HG02642 (cell line): ENCODE results near the gene VPS39.

Experiments used
- ATAC-seq: cut with Tn5 transposase; IDR thresholded peaks from one replicate; pipeline ENCODE4 v1.9.1; 2021; ENCODE audit warnings: mild to moderate bottlenecking; ENCODE audit not compliant: unreplicated experiment, poor library complexity

Gene VPS39

DNA sequence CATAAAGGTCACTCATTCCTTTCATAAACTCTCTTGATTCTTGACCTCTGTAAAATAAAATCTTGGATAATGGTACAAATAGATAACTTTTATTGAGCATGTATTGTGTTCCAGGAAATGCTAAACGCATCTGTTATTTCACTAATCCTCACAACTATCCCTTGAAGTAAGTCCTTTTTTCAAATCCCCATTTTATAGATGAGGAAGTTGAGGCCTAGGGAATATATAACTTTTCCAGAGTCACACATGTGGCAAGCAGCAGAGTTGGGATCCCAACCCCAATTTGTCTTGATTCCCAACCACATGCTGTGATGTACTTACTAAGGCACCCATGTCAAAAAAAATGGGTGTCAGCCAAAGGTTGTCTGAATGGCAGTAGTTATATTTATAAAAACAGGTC is 6.3 kb downstream of the VPS39 start:
- no peak for ATAC-seq

DNA sequence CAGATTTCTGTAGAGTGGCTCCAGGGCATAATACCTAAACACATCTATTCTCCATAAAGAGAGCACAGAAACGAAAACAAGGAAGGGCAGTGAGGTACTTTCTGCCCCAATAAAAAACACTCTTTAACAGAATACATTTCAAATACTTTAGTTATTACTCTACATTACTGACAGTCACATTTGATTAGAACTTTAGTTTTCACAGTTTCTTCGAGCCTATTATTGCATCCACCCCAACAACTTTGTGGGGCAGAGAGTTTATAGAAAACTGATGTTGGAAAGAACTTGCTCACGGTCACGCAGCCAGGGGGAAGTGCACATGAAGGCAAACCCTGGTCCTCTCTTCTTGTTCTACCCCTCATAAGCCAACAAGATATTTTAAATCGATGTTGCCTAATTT is 9.0 kb downstream of the VPS39 start:
- no peak for ATAC-seq

DNA sequence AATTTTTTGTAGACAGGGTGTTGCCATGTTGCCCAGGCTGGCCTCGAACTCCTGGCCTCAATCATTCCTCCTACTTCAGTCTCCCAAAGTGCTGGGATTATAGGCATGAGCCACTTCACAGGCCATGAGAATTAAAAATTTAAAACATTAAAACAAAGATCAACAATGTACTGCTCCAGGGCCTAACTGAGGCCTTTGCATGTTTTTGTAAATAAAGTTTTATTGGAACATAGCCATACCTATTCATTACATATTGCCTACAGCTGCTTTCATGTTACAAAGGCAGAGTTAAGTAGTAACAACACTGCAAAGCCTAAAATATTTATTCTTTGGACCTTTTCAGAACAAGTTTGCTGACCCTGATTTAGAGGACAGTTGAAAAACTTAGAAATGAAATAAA is 9.6 kb downstream of the VPS39 start:
- ATAC-seq: no peak

DNA sequence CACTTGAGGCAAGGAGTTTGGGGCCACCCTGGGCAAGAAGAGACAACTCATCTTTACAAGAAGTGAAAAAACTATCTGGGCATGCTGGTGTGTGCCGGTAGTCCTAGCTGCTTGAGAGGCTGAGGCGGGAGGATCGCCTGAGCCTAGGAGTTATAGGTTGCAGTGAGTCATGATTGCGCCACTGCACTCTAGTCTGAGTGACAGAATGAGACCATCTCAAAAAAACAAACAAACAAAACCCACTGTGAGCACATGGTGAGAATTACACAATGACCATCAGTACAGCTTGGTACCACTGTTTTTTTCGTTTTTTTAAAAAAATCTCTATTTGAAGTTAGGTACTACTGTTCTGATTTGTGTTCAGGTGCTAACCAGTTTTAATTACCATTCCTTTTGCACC is 13.6 kb downstream of the VPS39 start:
- no peak for ATAC-seq

DNA sequence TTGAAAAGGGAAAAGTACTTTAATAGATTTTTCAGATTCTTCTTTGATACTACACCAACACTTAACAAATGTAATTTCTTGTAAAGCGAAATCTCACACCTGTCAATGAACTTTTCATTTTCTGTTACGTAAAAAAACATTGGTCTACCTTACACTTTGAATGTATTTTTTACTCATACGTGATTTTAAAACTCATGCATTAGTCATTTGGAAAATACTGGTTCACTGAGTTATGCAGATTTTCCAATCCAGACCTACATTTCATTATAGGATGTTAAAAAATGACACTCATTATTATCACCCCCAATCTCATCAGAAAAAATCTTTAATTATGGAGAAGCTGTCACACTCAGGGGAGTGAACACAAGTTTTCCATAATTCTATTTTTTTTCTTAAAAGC is 14.7 kb downstream of the VPS39 start:
- ATAC-seq: no peak

DNA sequence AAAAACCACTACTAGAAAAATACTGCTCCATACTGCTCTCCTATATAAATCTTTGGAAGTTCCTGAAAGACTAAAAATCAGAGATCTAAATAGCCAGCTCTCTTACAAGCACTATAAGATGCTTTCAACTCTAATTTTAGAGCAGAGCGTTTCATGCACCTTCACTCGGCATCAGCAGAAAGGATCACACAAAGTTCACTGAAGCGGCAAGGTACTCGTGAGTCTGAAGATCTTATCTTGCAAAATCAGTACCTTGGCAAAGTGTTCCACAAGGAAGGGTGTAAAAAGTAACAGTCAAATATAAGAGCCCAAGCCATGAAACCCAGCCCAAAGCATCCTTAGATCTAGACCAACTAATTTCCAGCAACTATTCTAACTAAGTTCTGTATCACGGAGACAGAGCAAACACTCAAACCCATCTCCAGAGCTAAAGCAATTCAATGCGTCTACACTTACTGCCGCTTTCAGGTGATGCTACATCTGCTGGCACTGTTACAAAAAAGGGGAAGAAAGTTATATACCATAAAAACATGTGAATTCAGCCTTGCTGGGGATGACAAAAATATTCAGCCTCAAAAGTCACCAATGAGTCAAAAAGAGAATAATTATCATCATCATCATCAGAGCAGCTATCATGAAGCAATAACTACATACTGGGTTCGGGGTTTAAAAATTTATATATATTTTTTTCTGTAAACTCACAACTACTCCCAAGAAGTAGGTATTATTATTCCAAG is 16.3 kb downstream of the VPS39 start:
- no peak for ATAC-seq

DNA sequence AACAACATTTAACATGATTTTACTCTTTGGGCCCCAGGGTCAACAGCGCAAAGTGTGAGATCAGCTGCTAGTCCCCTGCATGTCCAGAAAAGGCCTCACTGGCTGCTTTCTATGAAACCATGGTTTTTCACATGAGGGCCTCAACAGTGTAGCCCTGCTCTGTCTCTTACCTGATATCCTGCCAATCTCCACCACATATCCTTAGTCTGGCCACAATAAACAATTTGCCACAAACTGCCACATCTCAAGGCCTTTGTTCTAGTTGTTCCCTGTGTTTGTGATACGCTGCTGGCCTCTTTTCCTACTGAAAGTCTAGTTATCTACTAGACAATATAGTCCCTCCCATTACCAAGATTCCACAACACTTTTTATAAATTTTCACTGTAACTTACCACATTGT is 17.7 kb downstream of the VPS39 start:
- no peak for ATAC-seq

DNA sequence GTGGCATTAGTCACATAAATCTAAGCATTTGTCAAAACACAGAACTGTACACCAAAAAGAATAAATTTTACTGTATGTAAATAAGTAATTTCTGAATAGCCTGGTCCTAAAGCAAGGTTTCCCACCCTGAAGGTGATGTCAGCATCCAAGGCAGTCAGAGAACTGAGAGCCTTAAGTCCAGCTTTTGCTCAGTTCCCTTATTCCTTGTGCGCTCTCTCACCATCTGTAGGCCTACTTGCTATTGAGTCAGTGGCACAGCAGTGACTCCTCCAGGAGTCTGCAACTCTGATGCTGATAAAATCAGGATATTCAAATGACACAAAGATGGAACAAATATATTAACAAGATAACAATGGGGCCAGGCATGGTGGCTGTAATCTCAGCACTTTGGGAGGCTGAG is 22.3 kb downstream of the VPS39 start:
- ATAC-seq: no peak

DNA sequence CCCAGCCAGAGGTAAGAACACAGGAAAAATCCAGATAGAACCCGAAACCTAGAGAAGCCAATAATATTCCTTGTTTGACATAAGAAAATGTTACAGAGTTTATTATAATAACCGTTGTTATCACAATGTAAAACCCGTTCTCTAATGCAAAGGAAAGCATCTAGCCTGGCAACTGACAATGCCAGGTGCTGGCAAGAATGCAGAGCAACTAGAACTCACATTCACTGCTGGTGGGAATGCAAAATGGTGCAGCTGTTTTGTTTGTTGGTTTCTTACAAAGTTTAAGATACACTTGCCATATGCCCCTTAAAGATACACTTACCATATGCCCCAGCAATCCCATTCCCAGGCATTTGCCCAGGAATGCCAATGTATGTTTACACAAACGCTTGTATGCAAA is 23.4 kb downstream of the VPS39 start:
- ATAC-seq: no peak

DNA sequence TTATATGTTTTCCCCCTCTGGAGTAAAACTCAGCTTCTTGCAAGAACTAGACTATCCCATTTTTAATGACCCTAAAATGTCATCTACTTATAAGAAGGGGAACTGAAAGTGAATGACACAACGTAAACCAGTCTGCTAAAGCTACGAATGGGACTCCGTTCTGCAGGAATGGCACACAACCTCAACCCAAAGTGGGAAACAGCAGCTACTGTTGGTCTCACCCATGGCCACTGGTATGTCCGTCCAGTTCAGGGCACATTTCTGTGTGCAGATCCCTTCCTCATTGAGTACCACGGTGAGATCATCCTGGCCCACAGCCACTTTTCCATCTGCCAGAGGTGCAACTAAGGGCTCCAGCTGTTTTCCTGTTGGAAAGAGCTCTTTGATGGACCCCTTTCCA is 23.8 kb downstream of the VPS39 start:
- no peak for ATAC-seq

DNA sequence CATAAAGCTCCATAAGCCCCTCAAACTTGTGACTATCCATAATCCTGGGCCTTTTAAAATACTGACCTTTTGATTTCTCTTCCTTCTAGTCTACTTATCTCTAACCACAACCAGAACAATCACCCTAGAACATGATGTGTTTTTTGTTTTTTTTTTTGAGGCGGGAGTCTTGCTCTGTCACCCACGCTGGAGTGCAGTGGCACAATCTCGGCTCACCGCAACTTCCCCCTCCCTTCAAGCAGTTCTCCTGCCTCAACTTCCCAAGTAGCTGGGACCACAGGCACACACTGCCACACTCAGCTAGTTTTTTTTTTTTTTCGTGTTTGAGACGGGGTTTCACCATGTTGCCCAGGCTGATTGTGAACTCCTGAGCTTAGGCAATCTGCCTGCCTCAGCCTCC is 25.1 kb downstream of the VPS39 start:
- no peak for ATAC-seq

DNA sequence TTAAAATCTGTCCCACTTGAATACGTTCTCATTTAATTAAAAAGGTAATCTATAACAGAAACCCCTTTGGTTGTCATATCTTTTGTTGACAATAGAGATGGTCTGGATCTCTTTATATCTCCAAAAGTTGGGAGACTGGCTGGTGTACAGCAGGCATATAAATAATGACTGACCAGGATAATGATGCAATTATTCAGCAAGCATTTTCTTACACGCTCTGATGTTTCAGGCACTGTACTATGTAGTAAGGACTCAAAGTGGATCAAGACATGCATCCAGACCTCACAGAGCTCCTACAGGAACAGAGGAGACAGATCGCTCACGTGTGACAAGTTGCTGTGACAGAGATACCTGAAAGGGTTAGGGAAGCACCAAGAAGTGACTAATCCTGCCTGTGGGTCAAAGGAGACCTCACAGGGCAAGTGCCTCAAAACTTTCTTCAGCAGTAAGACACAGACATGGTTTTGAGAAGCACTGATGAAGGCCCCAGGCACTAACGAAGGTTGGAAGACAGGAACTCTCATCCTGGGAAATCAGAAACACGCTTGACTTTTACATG is 25.7 kb downstream of the VPS39 start:
- no peak for ATAC-seq

DNA sequence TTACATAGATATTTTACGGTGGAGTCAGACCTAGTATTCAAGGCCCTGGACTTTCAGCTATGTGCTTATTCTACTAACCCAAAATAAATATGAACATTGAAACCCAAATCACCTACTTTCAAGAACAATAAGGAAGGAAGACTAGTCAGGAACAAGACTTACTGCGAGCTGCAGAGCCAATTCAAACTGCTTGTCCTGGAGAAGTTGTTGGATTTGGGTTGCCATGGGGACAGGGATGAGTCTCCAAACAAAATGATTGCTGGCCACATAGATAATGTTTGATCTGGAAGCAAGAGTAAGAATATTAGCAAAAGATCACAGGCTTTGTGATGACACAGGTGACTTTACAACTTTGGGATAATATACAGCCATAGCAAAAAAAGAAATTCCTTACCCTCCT is 30.0 kb downstream of the VPS39 start:
- no peak for ATAC-seq

DNA sequence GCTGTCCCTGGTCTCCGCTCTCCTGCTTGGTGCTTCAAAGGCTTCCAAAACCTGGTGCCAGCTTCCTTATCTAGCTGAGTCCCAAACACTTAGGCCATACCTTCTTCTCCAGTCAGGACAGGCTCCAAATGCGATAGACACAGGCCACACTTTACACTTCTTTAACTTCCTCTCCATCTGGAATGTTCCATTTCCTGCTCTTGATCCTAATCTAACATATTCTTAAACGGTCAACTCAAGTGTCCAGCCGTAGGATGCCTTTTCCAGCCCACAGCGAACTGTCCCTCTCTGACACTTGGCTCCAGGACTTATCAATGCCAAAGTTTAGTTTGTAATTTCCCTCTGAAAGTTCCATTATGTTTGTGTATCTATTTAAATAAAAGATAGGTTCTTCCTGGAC is 32.4 kb downstream of the VPS39 start:
- ATAC-seq: no peak

DNA sequence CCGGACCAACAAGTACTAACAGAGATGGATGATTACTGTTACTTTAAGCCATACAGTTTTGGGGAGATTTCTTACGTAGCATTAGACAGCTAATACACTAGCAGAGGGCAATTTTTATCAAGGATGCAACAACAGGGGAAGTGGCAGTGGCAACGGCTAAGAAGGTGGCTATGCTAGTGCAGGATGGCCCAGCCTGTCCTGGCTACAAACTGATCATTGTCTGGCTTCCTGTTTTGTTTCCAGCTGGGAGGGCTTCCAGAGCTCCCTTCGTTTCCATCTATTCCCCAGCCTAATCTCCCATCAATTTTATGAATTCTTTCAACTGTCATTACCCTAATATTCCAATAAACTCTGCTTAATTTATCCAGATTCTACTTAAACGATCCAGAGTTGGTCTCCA is 35.6 kb downstream of the VPS39 start:
- ATAC-seq: no peak

DNA sequence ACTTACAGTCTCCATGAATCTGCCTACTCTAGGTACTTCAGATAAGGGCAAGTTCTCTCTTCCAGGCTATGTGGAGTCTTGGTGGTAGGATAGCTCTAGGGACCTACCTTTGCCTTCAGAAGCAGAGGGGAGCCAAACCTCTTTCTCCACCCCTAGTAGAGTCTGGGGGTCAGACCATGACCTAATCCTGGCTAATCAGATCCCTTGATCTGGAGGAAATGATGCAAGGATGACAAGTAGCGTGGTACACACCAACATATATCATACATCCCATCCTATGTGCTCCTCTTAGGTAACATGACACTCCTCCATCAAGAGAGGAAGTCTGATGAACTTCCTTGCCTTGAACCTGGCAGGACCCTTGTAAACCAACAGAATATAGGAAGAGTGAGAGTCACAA is 36.3 kb downstream of the VPS39 start:
- ATAC-seq: no peak

DNA sequence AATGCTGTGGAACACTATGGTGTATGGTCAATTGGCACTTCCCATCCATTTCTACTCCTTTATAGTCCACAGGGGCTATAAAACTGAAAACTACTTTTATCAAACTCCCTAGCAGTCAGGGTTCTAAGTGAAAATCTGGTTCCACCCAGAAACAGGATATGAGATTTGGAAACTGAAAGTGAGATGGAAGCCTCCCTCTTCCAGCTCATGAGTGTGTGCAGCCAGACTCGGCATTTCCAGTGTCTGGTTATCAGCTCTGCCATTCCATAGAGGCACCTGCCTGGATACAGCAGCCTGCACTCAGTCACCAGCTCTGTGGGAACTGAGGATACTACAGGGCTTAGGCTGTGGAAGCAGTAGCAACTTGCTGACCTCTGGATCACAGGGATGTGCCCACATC is 37.0 kb downstream of the VPS39 start:
- no peak for ATAC-seq

DNA sequence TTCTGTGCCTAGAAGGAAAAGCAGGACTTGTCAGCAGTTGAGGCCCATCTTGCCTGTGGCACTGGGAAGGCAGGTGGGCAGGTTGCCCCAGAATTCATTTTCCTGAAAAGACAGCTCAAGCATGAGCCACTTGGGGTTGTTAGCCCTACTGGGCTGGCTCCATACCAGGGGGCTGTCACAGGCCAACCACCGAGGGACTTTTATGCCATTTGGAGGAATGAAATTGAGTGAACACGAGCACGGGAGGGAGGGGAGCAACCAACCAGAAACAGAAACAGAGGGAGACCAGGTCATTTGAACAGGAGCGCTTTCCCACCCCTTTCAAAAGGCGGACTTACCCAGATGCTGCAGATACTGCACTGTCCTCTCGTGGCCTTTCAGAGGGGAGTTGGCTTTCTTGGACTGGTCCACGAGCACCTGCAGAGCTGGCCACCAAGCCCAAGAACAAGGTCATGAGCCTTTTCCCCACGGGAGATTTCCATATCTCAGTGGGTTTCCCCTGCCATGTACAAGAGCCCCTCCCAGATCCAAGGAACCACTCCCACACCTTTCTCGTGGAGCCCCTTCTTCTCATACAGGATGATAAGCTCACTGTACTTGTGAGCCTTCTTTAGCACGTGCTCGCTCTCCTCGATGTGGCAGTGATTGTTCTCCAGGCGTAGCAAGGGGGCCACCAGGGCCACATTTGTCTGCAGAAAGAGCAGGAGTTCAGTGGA is 41.7 kb downstream of the VPS39 start:
- ATAC-seq: no peak

DNA sequence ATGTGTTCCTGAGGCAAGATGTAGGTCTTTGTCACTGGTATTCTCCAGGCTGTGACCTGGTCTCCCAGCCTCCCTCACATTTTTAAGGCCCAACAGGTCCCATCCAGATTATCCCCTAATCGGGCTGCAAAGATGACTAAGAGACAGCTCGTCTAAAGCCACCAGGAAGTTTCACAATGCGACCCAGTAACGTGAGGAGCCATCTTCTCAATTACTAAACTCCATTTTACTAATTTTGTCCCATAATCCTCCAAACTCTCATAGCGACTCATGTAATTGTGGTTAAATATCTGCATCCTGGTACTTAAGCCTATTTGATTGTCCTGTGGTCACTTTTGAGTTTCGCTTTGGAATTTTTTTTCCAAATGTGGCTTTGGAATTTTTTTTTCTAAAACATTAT is 43.0 kb downstream of the VPS39 start:
- ATAC-seq: no peak

DNA sequence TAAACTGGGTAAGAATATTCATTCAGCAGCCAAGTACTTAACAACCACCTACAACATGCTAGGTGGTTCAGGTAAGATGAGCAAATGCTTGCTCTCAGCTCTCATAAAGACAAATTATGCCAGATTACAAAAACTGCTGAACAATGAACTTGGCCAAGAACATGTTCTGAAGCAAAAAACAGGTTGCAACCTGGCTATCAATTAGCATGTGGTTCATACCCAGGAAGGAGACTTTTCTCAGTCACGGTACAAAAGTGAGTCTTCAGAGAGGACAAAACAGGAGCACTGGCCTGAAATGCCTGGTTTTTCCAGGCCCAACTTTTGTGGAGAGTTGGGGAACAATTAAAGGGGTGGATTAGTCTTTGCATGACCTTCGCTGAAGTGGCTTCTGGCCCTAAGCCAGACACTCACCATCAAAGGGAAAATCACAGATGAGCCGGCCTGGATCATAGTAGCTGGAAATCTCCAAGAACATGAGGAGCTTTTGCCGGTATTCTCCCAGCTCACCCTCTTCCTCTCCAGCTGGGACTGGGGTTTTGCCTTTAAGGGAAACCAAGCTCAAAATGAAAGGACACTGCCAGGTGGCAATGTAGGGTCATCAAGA is 44.1 kb downstream of the VPS39 start:
- ATAC-seq: no peak

DNA sequence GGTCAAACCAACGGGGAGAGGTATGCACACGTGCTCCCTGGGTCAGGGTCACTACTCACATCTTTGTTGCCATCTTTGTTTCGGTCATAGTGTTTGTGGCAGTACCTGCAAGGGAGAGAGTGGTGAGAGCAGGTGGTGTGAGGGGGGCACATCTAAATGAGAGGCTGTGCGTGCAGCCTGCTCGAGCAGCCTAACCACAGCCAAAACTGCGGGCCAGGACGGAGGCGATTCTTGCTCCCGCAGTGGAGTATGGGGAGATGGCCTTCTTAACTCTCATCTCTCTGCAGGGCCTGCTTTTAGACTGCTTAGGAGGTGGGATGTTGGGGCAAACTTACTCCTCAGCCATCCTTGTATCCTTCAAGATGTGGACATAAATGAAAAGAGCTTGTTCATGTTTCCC is 44.8 kb downstream of the VPS39 start:
- ATAC-seq: no peak

DNA sequence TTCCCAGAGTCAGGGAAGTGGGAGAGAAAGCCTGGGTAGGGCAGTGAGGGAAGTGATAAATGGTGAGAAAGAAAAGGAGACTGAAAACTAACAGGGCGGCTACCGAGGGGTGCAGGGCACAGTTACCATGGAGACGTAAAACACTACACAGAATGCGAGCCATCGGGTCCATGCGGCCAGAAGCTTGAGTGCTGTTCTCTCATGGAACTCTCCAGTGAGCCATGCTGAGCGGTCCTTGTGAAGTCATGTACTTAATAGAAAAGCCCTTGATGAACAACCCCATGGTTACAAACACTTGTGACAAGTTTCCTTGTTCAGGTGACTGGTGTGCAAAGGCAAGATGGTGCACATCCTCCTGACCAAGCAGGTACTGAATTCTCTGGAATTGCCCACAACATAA is 48.0 kb downstream of the VPS39 start:
- no peak for ATAC-seq
